Urinary bladder (tissue), 4 donors: ENCODE measurements around the gene GSTO1. TPM values are rescaled to one million over a fixed set of nuclear protein-coding genes. Genes with fewer than 3 reads are reported as not detected.
"Not testable (repeated sequence)": the region's sequence is repeated elsewhere in the genome, so short reads cannot be mapped to it uniquely, and the experiment has no call there.

ENCODE experiments used
- DNase-seq: peaks from one replicate; pipeline ENCODE4 v3.0.0-alpha.2; 2015; ENCODE audit errors: extremely low spot score
- H3K27ac ChIP-seq: one replicate; pipeline ENCODE4 v1.5.1; 2013; ENCODE audit warnings: low read depth, mild to moderate bottlenecking, moderate library complexity
- H3K36me3 ChIP-seq: one replicate; pipeline ENCODE4 v1.6.1; 2013; ENCODE audit warnings: mild to moderate bottlenecking, moderate library complexity; ENCODE audit not compliant: insufficient read depth
- H3K4me1 ChIP-seq: one replicate; pipeline ENCODE4 v1.6.1; 2013; ENCODE audit warnings: mild to moderate bottlenecking, moderate library complexity; ENCODE audit not compliant: insufficient read depth
- H3K4me3 ChIP-seq: one replicate; pipeline ENCODE4 v1.5.1; 2013; ENCODE audit warnings: low read depth, low read length
- WGBS: extraction: QIAGEN DNeasy Blood & Tissue Kit; methylation state at CpG from one replicate; pipeline ENCODE4 v1.1.7; 2013; 5-methylcytosine and 5-hydroxymethylcytosine counted together
- polyA plus RNA-seq: library from polyadenylated mRNA; stranded (reverse); fragments of 200-250 nt; gene quantifications from one replicate; pipeline ENCODE4 v1.2.3, GENCODE V29; 2013
- total RNA-seq: library from RNA; depleted of rRNA; stranded (reverse); fragments of >200 nt; gene quantifications from one replicate; pipeline ENCODE4 v1.2.3, GENCODE V29; 2014
- donor health status: healthy with polysubstance abuse.
- donor health status: healthy.

Gene GSTO1
- total and polyA plus RNA-seq, 2 donors = 50.0 to 114 TPM

DNA sequence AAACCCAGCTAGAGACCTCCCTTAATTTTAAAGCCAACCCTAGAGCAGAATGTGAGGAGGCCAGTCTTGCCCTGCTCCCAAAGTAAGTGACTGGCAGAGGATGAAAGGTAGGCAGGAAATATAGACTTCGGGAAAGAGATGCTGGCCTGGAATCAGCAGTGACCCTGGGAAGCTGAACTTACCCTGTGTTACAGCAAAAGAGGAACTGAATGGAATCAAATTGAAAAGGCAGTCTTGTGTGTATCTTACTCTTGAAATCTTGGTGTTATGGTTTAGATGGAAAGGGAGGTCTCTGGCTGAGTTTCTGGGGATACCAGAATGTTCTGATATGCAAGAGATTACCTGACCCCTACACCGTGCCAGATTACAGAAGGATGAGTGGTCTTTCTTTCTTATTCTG, 14.6 kb upstream of the GSTO1 start:
- 75% methylated on average over 2 of the region's 2 CpGs for WGBS
- H3K4me3 ChIP-seq = no peak overlapping the region

DNA sequence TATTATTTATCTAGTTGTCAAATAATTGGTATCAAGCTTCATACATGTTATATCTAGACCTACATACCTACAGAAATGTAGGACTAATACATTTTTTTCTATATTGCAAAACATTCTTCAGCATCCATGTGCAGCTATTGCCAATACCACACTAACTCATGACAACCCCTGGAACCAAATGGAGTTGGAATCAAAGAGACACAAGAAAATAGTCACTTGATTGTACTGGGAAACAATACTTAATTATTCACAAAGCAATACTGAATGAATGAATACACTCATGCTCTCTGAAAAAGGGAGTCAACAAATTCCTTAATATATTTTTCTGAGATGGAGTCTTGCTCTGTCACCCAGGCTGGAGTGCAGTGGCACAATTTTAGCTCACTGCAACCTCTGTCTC, 12.1 kb upstream of the GSTO1 start:
- DNase-seq = no peak
- Histone ChIP-seq H3K4me3 (no peak overlapping the region), H3K27ac (no peak overlapping the region), H3K36me3 (no peaks in the 10 kb centered on the region), H3K4me1 (no peaks in the 10 kb centered on the region)

More for the DNA sequence above, 14.6 kb upstream of the GSTO1 start:
- Histone ChIP-seq H3K4me1 (no peaks in the 10 kb centered on the region), H3K36me3 (no peaks in the 10 kb centered on the region), H3K27ac (no peak overlapping the region)
- DNase-seq = no peak

DNA sequence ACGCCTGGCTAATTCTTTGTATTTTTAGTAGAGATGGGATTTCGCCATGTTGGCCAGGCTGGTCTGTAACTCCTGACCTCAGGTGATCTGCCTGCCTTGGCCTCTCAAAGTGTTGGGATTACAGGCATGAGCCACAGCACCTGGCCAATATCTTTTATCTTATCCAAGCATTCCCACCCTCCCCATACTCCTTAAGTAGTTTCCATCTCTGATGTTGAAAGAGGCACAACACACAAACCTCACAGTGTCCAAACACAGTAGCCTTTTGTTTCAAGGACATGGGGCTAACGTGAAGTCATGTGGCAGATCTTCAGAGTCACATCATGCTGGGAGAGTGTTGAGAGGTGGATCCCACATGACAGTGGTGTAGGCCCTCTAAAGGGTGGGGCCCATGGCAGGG, 11.7 kb upstream of the GSTO1 start:
- not testable (repeated sequence) for H3K4me1 ChIP-seq, DNase-seq, H3K36me3 ChIP-seq, H3K4me3 ChIP-seq, H3K27ac ChIP-seq
- WGBS = 70% methylated on average over 3 of the region's 3 CpGs

DNA sequence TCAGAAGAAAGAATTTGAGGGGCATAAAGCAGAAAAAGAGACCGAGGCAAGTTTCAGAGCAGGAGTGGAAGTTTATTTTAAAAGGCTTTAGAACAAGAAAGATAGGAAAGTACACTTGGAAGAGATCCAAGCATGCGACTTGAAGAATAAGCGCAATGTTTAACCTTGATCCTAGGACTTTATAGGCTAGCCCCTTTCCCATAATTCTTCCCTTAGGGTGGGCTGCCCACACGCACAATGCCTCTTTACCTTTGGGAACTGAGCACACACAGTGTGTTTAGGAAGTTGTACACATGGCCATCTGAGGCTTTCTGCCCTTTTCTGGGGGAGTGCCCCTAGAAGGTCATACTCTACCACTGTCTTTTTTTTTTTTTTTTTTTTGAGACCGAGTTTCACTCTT, 11.2 kb upstream of the GSTO1 start:
- H3K36me3 ChIP-seq = no peaks in the 10 kb centered on the region
- H3K4me3 ChIP-seq = no peak overlapping the region
- WGBS = 37% methylated on average over 5 of the region's 5 CpGs
- DNase-seq = no peak
- no peaks in the 10 kb centered on the region for H3K4me1 ChIP-seq
- no peak overlapping the region for H3K27ac ChIP-seq

DNA sequence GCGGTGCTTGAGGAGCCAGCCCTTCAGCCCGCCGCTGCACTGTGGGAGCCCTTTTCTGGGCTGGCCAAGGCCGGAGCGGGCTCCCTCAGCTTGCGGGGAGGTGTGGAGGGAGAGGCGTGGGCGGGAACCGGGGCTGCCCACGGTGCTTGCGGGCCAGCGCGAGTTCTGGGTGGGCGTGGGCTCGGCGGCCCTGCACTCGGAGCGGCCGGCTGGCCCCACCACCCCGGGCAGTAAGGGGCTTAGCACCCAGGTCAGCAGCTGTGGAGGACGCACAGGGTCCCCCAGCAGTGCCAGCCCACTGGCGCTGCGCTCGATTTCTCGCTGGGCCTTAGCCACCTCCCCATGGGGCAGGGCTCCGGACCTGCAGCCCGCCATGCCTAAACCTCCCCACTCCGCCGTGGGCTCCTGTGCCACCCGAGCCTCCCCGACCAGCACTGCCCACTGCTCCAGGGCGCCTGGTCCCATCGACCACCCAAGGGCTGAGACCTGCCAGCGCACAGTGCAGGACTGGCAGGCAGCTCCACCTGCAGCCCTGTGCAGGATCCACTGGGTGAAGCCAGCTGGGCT, 9.5 kb upstream of the GSTO1 start:
- Histone ChIP-seq H3K36me3 (no peaks in the 10 kb centered on the region), H3K4me3 (no peak overlapping the region), H3K4me1 (no peaks in the 10 kb centered on the region), H3K27ac (no peak overlapping the region)
- DNase-seq = no peak
- 97% methylated on average over 34 of the region's 34 CpGs for WGBS

DNA sequence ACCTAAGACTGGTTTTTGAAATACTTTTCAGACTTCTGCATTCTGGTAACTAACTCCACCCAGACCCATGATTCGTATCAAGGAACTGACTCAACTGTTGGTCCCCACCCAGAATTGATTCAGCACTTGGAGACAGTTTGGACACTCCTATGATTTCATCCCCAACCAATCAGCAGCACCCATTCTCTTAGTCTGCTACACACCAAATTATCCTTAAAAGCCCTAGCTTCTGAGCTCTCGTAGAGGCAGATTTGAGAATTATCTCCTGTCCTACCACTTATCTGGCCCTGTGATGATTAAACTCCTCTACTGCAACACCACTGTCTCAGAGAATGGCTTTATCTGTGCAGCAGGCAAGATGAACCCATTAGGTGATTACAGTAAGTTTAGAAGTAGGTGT, 7.7 kb upstream of the GSTO1 start:
- H3K4me1 ChIP-seq = no peaks in the 10 kb centered on the region
- no peak for DNase-seq
- WGBS = 55% methylated on average over 2 of the region's 2 CpGs
- H3K4me3 ChIP-seq = no peak overlapping the region
- no peaks in the 10 kb centered on the region for H3K36me3 ChIP-seq
- H3K27ac ChIP-seq = no peak overlapping the region

DNA sequence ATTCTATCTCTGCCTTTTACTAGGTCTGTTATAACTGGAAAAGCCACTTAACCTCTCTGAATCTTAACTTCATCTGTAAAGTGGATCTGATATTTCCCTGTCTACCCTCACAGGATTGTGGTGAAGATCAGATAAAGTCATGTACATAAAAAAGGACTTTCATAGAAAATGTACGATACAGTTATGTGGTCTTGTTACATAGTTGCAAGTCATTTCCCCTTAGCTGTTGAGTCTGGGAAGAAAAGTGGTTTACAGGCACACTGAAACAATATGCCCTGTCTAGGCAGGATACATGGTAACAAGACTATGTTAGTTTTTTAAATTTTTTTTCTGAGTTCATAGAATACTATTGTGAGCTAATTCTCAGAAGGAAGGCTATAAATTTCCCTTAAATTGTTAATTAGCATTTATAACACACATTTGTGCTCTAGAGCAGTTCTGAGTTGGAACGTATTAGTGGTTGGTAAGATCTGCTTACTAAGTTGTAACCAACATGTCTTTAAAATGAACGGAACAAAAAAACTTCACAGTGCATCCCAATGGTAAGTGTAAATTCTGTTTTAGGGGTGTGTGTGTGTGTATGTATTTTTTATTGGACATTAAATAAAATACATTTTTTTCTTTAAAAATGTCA, 7.1 kb upstream of the GSTO1 start:
- no peak for DNase-seq
- Histone ChIP-seq H3K36me3 (no peaks in the 10 kb centered on the region), H3K4me3 (no peak overlapping the region), H3K4me1 (no peaks in the 10 kb centered on the region), H3K27ac (no peak overlapping the region)
- 78% methylated on average over 3 of the region's 3 CpGs for WGBS

DNA sequence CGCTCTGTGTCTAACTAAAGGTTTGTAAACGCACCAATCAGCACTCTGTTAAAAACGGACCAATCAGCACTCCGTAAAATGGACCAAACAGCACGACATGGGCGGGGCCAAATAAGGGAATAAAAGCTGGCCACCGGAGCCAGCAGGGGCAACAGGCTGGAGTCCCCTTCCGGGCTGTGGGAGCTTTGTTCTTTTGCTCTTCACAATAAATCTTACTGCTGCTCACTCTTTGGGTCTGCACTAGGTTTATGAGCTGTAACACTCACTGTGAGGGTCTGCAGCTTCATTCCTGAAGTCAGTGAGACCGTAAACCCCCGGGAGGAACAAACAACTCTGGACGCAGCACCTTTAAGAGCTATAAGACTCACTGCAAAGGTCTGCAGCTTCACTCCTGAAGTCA, 5.8 kb upstream of the GSTO1 start:
- H3K4me1 ChIP-seq, DNase-seq, H3K4me3 ChIP-seq, H3K27ac ChIP-seq, H3K36me3 ChIP-seq: not testable (repeated sequence)
- WGBS = 57% methylated on average over 11 of the region's 11 CpGs

DNA sequence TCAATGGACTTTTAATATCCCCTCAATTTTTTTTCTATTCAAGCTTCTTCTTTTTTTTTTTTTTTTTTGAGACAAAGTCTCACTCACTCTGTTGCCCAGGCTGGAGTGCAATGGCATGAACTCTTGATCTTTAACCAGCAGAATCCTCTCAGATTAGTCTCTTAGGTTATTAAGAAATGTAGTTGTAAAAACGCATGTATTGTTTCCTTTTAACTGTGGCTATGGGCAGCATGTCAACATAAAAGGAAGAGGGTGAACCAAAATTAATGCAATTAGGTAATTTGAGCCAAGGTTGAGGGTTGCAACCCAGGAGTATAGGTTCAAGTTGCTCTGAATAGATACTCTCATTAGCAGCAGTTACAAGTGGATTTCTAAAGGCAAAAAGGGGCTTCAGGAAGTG, 4.3 kb upstream of the GSTO1 start:
- Histone ChIP-seq H3K36me3 (no peaks in the 10 kb centered on the region), H3K4me3 (no peak overlapping the region), H3K4me1 (no peaks in the 10 kb centered on the region), H3K27ac (no peak overlapping the region)
- DNase-seq = no peak
- 59% methylated on average over 1 of the region's 1 CpG for WGBS

DNA sequence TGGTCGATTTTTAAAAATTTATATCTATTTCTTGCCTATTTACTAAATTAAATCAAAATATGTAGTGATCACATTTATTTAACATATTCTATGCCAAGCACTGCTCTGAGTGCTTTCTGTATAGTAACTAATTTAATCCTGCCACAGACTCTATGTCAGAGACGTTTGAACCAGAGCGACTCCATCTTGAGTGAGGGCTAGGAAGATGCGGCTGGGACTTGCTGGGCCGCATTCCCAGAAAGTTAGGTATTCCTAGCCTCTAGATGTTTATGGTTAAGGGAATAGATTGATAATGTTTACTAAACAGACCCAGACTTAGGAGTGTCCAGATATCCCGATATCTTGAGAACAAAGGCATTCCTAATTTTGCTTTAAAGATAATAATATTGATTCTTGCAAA, 3.2 kb upstream of the GSTO1 start:
- no peak overlapping the region for H3K27ac ChIP-seq
- H3K4me3 ChIP-seq = no peak overlapping the region
- H3K36me3 ChIP-seq = no peaks in the 10 kb centered on the region
- DNase-seq = no peak
- WGBS = 87% methylated on average over 6 of the region's 6 CpGs
- no peaks in the 10 kb centered on the region for H3K4me1 ChIP-seq

DNA sequence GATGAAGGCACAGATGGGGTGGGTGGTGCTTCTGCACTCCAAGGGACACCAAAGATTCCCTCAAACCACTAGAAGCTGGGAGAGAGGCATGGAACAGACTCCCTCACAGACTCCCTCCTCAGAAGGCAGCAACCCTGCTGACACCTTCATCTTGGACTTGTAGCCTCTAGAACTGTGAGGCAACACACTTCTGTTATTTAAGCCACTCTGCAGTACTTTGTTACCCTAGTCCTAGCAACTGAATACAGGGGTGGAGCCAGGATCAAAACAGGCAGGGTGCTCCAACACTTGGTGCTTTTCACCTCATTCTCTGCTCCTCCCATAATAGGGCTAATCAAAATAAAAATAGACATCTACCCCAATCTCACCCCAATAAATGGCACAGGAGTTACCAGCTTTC, 2.3 kb upstream of the GSTO1 start:
- Histone ChIP-seq H3K4me1 (no peaks in the 10 kb centered on the region), H3K4me3 (no peak overlapping the region), H3K36me3 (no peaks in the 10 kb centered on the region), H3K27ac (no peak overlapping the region)
- DNase-seq = no peak

DNA sequence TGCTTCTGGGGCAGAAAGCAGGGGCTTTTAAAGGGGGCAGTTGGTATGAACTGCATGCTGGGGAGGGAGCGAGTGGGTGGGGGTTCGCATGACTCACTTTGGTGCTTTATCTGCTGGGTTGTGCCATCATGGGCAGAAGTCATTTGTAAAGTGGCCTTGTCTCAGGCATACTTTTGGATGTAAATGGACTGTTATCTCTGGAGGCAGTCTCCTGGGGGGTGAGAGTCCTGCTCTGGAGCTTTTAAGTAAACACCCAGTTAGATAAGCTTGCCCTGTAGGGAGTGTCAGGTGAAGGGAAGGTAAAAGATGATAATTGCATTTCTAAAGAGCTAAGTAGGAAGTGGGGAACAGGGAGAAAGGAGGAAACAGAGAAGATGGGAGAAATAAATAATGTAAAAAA, 1.6 kb upstream of the GSTO1 start:
- DNase-seq = no peak
- no peak overlapping the region for H3K4me3 ChIP-seq
- no peaks in the 10 kb centered on the region for H3K36me3 ChIP-seq
- no peak overlapping the region for H3K27ac ChIP-seq
- WGBS = 88% methylated on average over 2 of the region's 2 CpGs
- no peaks in the 10 kb centered on the region for H3K4me1 ChIP-seq

DNA sequence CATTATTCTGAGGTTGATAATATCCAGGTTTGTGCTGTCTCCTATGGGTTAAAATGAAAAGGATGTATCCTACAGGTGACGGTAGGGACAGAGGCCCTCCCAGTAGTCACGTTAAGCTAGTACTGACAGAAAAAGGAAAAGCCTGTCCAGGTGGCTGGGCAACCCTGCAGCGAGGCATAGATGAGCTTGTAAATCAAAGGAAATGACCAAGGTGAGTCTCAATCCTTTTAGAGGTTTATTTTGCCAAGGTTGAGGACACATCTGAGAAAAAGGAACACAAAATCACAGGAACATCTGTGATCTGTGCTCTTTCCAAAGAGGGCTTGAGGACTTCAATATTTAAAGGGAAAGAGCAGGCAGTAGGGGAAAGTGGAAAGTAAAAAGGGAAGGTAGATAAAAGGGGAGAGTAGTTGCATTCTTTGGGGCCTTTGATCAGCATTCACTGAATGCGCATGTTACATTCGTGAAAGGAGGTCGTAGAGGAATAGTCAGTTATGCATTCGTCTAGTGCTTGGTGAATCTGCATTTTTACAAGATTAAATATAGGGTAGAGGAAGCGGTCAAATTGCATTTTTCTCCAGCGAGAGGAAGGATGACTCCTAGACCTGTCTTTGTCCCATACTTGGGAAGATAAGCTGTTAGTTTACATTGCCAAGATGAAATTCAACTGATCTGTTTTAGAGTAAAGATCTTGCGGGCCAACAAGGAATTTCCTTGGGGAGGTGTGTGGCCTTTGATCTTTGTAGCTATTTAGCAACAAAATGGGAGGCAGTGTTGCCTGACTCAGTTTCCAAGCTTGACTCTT, 884 bp upstream of the GSTO1 start:
- DNase-seq = no peak
- peak overlapping the region; percentile 93 for H3K4me3 ChIP-seq
- 58% methylated on average over 10 of the region's 10 CpGs for WGBS

DNA sequence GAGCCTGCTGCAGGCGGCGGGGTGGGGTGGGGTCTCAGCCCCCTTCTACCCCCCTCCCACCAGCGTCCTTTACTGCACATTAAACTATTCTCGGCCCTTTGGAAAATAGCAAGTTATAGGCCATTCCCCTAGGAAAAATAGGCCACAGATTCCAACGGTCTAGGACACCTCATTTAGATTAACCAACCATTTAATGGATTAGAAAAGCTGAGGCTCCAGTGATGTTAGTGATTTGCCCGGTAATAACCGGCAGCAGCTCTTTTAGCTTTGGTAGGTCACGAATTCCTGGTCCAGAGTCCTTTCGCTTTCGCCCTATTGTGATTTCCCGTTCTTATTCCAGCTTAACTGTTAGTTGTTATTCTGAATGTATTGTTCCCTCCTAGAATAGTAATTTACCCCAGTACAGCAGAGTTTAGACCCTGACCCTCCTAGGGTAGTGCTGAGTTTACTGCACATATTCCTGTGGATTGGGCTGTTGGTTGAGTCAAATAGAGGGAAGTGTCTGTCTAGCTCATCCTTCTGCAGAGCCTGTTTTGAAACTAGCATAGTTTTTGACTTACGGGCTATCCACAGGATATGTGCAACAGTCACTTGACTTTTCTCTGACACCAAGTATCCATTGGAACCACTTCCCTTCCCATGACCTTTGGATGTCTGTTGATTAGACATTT, 754 bp downstream of the GSTO1 start:
- H3K4me1 ChIP-seq = no peaks in the 10 kb centered on the region
- under 1% methylated on average over 12 of the region's 12 CpGs for WGBS
- peak overlapping the region; percentile 93 for H3K4me3 ChIP-seq
- H3K36me3 ChIP-seq = no peaks in the 10 kb centered on the region
- peak overlapping the region; percentile 98 for H3K27ac ChIP-seq
- no peak for DNase-seq

More for the DNA sequence above, 884 bp upstream of the GSTO1 start:
- H3K36me3 ChIP-seq = no peaks in the 10 kb centered on the region
- H3K27ac ChIP-seq = peak overlapping the region; percentile 98
- H3K4me1 ChIP-seq = no peaks in the 10 kb centered on the region
